T-helper 1 cell (primary cell): ENCODE measurements around the gene SNAP91.
"Not testable (repeated sequence)": the region's sequence is repeated elsewhere in the genome, so short reads cannot be mapped to it uniquely, and the experiment has no call there.

Experiments
- DNase-seq, 5 donors: peaks; one replicate each; pipeline ENCODE4 v3.0.0-alpha.2; 2012 to 2020
- total RNA-seq, 4 donors: gene quantifications; one replicate each; lab custom pipeline; 2026; lab: John Stamatoyannopoulos, UW

Gene SNAP91, protein sequence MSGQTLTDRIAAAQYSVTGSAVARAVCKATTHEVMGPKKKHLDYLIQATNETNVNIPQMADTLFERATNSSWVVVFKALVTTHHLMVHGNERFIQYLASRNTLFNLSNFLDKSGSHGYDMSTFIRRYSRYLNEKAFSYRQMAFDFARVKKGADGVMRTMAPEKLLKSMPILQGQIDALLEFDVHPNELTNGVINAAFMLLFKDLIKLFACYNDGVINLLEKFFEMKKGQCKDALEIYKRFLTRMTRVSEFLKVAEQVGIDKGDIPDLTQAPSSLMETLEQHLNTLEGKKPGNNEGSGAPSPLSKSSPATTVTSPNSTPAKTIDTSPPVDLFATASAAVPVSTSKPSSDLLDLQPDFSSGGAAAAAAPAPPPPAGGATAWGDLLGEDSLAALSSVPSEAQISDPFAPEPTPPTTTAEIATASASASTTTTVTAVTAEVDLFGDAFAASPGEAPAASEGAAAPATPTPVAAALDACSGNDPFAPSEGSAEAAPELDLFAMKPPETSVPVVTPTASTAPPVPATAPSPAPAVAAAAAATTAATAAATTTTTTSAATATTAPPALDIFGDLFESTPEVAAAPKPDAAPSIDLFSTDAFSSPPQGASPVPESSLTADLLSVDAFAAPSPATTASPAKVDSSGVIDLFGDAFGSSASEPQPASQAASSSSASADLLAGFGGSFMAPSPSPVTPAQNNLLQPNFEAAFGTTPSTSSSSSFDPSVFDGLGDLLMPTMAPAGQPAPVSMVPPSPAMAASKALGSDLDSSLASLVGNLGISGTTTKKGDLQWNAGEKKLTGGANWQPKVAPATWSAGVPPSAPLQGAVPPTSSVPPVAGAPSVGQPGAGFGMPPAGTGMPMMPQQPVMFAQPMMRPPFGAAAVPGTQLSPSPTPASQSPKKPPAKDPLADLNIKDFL
- total RNA-seq = 0 reads per million in 4 donors

DNA sequence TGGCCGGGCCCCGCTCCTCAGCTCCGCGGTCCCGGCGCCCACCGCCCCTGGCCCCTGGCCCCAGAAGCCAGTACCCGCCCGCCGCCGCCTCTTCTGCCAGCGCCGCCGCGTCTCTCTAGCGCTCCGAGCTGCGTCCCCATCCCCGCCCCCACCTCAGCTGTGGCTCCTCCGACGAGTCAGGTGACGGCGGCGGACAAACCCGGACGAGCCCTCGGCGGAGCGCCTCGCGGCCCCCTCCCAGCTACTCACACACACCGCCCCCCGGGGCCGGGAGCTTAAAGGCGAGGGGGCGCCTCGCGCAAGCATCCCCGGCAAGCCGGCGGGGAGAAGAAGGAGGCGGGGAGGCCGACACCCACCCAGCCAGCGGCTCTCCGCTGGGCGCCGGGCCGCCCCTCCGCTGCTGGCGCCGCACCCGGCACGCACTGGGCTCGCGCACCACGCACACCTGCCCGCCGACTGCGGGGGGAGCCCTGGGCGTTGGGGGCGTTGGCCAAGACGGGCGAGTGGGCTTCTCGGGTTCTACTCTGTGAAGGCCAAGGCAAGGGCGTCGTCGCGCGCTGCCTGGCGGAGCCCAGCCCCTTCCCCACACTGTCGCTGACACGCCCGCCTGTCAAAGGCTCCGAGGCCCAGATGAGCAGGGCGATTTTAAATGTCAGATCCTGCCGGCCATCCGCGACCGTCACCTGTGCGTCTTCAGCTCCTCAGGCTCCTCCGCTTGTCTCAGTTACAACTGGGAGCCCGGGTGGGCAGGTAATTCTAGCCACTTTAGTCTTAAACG is at the start of gene SNAP91:
TSS of gene SNAP91 (minus strand) at position 132 of the 778 bp plus-strand sequence. CDS start 1,174 bp downstream, outside the sequence.
- DNase-seq = peak in 1 of 5 donors; percentile 11

- DNase-seq = no peak
These were observed 49.6 kb upstream of the SNAP91 start for GRCh38 chr6:83758533-83758932.

GRCh38 chr6:83757021-83757420 is 48.1 kb upstream of the SNAP91 start:
- DNase-seq = no peak

DNA sequence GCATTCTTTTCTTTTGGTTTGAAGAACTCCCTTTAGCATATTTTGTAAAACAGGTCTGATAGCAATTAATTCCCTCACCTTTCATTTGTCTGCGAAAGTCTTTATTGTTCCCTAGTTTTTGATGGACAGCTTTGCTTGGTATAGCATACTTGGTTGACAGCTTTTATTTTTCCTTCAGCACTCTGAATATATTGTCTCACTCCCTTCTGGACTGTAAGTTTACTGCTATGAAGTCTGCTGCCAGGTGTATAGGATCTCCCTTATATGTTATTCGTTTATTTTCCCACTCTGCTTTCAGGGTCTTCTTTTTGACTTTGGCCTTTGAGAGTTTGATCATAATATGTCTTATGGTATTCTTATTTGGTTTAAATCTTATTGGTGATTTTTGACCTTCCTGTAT is 47.7 kb upstream of the SNAP91 start:
- no peak for DNase-seq

- DNase-seq = not testable (repeated sequence)
These were observed 43.5 kb upstream of the SNAP91 start for GRCh38 chr6:83752375-83752774.

- DNase-seq = no peak
These were observed 32.2 kb upstream of the SNAP91 start for GRCh38 chr6:83741089-83741488.

DNA sequence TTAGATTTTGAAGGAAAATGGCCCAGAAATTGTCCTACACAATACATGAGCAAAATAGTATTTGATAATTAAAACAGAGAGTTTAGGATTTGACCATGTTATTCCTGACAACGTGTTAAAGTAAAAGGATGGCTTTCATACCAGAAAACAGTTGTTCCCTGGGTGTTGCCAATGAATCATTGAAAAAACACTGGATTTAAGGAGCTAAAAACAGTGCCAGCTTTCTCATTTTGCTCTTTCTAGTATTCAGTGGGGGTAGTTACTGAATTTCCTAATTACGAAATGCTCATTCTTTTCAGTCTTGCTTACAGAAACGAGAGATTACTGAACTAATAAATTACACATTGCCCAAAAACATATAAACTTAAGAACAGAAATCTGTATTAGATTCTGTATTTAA is 26.6 kb upstream of the SNAP91 start:
- DNase-seq = no peak

GRCh38 chr6:83729871-83730270 is 21.0 kb upstream of the SNAP91 start:
- no peak for DNase-seq

GRCh38 chr6:83722876-83723275 is 14.0 kb upstream of the SNAP91 start:
- DNase-seq = no peak

DNA sequence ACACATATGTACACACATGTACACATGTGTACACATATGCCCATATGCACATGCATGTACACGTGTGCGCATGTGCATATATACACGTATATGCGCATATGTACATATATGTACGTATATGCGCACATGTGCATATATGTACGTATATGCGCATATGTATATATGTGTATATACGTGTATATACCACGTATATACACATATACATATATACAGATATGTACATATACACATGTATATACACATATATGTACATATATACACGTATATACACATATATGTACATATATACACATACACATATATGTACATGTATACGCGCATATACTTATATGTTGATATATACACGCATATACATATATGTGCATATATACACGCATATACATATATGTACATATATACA is 8.9 kb upstream of the SNAP91 start:
- no peak for DNase-seq

- no peak for DNase-seq
These were observed 3.1 kb upstream of the SNAP91 start for GRCh38 chr6:83711958-83712357.

DNA sequence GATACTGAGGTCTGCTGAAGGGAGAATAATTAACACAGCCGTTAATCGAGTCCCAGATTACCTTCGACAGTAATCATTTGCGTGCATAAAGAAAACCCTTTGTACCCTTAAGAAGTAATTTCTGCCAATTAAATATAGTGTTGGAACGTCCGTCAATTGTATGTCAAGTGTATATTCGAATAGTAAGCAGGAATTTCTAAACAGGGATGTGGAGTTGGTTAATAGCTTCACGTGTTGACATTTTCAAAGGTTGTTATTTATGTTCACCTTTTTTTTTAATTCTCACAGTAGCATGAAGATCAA is 798 bp upstream of the SNAP91 start:
- DNase-seq = no peak

GRCh38 chr6:83708546-83708969 is 343 bp downstream of the SNAP91 start:
- no peak for DNase-seq

DNA sequence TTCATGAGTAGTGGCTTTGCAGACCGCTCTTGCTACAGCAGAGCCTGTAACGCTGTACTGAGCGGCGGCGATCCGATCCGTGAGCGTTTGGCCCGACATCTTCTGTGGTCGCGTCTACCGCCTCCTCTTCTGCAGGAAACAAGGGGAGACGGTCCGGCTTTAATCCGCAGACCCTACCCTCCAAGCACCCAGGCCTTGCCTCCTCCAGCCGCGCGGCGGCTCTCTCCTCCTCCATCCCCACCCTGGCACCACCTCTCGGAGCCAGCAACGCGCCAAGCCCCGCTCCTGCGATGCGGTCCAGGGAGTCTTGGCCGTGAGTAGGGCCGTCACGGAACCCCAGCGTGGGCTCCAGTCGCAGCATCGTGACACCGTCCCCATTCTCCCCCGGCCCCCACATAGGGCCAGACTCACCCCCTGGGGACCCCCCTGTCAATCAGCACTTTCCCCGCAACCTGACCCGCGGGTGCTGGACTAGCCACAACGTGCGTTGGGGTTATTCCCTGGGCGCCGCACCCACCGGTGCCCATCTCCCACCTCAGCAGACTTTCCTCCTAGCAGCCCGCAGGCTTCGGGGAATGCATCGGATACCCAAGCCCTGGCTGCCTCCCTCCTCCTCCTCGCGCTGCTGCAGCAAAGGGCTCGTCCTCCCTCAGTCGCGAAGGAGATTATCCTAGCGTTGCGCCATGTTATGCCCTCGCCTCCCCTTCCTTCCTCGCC is 914 bp downstream of the SNAP91 start:
- no peak for DNase-seq

DNA sequence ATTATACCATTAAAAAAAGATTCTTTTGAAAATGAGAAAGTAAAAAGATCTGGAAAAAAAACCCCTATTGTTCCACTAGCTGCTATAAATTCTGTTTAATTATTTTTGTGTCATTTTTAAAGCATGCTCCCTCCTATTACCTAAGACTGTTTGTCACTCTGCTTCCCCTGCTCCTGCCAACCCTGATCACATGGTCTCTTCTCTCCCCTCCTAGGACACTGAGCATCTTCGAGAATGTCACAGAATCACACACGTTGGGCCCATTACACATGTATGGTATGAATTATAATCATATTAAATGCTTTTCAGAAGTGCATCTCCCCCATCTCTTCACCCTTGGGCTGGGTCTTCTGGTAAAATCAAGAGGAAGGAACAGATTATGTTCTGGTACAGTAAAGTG is 6.2 kb downstream of the SNAP91 start:
- DNase-seq = no peak

- no peak for DNase-seq
These were observed 6.8 kb downstream of the SNAP91 start for GRCh38 chr6:83702077-83702476.

DNA sequence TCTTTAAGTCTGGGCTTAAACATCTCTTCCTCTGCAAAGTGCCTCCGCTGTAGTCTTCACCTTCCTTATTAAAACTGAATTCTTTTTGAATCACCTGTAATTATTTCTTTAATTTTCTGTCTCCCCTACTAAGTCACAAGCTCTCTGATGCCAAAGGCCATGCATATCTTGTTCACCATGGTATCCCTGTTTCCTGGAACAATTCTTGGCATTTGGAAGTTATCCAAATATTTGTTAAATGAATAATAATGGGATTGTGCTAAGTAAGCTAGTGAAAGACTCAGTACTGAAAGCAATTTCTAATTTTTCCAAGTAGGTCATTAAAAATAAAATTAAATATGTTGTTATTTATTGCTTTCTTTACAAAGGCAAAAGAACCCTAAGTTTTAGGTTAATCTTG is 12.2 kb downstream of the SNAP91 start:
- no peak for DNase-seq

- DNase-seq = no peak
These were observed 23.4 kb downstream of the SNAP91 start for GRCh38 chr6:83685481-83685880.

DNA sequence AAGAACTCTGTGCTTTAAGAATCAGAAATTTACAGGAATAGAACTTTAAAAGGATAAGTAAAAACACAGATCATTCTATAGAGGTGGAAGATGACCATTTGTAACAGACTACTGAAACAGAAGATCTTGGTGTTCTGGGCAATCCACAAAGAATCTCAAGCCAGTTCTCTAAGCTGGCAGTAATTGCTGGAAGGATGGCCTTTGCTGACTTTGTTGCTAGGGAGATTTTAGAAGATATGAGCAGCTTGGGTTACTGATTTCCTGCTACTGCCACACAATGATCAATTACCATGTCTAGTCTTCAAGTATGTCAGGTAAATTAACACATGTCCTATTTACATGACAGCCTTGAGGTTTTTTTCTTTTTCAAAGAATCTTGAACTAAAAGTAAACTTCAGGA is 31.1 kb downstream of the SNAP91 start:
- no peak for DNase-seq

GRCh38 chr6:83637953-83638352 is 70.9 kb downstream of the SNAP91 start:
- DNase-seq = no peak

DNA sequence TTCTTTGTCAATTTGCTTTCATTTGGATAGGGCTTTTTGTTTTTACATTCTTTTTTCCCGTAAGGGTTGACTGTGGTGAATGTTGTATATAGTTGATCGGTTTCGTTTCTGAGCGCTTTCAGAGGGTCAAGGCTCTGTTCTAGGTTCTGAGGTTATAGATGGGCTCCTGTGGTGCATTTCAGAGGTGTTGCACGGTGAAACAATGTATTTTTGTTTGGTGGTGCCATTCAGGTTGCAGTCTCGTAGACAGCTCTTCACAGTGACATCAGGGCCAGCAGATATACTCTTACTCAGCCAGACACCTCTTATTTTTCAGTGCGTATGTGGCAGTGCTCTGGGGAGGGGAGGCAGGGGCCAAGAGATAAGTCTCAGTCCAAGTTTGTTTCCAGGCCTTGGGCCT is 72.1 kb downstream of the SNAP91 start:
- DNase-seq = no peak

DNA sequence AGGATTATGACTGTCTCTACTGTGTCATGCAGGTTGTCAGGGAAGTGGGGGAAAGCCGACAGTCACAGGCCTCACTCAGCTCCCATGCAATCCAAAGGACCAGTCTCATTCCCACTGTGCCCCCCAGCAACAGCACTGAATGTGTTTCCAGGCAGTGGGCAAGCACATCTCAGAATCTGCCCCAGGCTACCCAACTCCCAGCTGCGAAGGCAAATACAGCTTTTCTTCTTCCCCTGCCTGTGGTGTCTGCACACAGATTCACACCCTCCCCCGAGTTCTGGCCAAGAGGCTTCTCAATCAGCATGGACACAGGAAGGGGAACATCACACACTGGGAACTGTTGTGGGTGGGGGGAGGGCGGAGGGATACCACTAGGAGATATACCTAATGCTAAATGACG is 75.3 kb downstream of the SNAP91 start:
- DNase-seq = no peak
